WI38 (cell line): Measurements from ENCODE around the gene SYPL1.

Source experiments
- H3K4me3 ChIP-seq: 2 replicates; pipeline ENCODE4 v1.5.1; 2011; ENCODE audit warnings: low read depth, mild to moderate bottlenecking, control low read depth, low read length
- TF ChIP-seq, protein P1 (sequence below): IDR thresholded peaks from 2 replicates; pipeline ENCODE4 v1.5.1; 2012; ENCODE audit warnings: low read depth, mild to moderate bottlenecking, control low read depth, low read length

SYPL1 gene

GRCh38 chr7:106061301-106061979 is 50.7 kb downstream of the SYPL1 start:
- no peak overlapping the region for H3K4me3 ChIP-seq
- TF ChIP-seq, protein P1, sequence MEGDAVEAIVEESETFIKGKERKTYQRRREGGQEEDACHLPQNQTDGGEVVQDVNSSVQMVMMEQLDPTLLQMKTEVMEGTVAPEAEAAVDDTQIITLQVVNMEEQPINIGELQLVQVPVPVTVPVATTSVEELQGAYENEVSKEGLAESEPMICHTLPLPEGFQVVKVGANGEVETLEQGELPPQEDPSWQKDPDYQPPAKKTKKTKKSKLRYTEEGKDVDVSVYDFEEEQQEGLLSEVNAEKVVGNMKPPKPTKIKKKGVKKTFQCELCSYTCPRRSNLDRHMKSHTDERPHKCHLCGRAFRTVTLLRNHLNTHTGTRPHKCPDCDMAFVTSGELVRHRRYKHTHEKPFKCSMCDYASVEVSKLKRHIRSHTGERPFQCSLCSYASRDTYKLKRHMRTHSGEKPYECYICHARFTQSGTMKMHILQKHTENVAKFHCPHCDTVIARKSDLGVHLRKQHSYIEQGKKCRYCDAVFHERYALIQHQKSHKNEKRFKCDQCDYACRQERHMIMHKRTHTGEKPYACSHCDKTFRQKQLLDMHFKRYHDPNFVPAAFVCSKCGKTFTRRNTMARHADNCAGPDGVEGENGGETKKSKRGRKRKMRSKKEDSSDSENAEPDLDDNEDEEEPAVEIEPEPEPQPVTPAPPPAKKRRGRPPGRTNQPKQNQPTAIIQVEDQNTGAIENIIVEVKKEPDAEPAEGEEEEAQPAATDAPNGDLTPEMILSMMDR, result no peak

GRCh38 chr7:106060394-106060920 is 51.7 kb downstream of the SYPL1 start:
- TF ChIP-seq, protein P1, result no peak
- no peak overlapping the region for H3K4me3 ChIP-seq

- TF ChIP-seq, protein P1, result no peak
- H3K4me3 ChIP-seq, result no peak overlapping the region
Observed at GRCh38 chr7:106059556-106059955, 52.6 kb downstream of the SYPL1 start.

DNA sequence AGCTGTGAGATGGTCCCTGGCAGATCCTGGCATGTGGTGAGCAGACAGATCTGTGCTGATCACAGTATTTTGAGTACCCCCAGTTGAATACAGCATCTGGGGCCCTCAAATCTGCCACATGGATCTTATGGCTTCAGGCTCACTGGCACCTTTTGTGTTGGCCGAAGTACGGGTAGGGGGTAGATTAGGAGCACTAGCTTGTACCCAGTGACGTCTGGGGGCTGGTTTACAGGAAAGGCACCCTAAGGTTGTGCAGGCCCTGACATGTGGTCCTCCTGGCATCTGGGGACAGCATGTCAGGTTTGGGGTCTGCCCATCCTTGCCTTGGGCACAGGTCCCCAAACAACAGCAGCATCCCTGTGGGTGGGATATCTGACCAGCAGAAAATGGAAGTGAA is 53.2 kb downstream of the SYPL1 start:
- TF ChIP-seq, protein P1, result no peak
- no peak overlapping the region for H3K4me3 ChIP-seq

DNA sequence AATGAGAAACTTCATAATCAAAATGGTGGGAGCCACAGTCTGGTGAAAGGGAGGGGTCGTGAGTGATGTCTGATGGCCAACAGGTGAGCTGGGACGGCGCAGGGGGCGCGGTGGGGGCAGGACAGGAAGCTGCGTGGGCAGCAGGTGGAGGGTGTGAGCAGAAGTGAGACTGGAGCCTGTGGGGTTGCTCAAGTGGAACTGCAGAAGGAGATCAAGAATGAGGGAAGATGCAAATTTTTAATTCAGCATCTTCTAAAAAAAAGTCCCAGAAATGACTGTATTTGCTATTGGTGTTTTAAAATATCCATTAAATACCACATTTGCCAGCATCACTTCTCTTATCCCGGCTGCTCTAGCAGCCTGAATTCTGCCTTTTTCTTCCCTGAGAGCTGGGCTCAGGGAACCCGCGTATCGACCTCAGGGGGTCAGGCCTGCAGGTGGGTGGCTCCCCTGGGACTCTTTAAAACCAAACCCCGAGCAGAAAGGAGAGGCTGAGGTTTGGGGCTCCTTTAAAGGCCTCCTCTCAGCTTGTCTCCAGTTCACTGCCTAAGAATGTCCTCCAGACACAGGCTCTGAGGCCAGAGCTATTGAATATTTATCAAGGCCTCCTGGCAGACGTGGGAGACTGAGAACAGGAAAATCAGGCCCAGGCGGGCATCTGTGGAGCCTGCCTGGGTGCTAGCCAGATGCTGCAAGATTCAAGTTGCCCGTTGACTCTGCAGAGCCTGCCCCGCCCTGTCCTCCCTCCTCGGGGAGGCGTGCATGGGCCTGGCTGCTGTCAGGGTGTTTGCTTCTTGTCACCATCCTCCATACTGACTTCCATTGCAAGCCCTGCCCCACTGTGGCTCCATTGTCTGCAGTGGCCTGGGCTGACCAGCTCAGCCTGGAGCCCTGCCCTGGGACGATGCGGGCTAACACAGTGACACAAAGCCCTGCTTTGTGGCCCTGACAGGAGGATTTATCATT is 53.9 kb downstream of the SYPL1 start:
- H3K4me3 ChIP-seq, result no peak overlapping the region
- TF ChIP-seq, protein P1, result no peak

DNA sequence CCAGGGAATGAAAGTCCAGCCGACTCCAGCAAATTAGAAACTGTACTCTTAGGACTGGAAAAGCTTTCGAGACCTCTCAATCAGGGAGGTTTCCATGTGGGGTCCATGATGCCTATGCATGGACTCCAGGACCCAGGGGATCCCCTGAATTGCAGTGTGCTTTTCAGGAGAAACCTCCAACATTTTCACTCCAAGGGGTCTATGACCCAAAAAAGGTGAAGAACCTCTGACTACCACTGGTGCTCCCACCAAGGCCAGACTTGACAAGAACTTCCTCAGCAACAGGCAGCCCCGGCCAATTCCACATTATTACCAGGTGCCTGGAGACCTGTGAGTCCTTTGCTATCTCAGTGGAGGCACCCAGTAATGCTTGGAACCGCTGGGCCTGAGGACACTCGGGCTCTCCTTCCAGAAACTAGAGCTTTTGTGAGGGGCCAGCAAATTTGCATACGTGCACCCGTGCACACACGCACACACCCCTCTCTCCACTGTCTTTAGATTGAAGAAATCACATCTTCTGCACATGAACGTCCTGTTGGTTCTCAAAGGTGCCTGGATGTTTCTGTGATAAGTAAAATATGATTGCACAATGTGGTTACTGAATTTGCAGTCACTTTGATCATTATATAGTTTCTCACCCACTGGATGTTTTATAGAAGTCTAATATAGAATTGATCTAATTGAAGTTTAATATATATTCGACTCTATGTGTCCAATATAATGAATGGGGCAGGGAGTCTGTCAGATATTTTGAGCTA is 54.7 kb downstream of the SYPL1 start:
- TF ChIP-seq, protein P1, result no peak
- no peak overlapping the region for H3K4me3 ChIP-seq
